ENCODE data around the gene PIEZO1. TPM values are rescaled to one million over a fixed set of nuclear protein-coding genes. Genes with fewer than 3 reads are reported as not detected.

Gene PIEZO1
- polyA plus RNA-seq, 1 experiment = 47.0 TPM

DNA sequence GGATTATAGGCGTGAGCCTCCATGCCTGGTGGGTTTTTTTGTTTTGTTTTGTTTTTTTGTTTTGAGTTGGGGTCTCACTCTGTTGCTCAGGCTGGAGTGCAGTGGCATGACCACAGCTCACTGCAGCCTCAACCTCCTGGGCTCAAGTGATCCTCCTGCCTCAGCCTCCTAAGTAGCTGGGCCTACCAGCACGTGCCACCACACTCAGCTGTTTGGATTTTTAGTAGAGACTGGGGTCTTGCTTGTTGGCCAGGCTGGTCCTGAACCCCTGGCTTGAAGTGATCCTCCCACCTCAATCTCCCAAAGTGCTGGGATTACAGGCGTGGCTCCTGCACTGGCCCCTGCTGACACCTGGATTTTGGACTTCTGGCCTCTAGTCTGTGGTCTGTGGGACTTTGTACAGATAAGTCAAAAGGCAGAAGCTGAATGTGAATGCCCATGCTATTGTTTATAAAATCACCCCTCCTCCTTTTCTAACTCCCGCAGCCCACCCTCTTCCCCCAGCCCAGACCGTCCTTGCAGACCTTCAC is 104.4 kb downstream of the PIEZO1 start:
- no peak for DNase-seq (ENCODE audit: low read depth, low spot score)
- Histone ChIP-seq H3K9me3 (ENCODE audit: control insufficient read depth, insufficient read depth, low read length) (no peaks in the 10 kb centered on the region; the same call in 1 of the 2 replicates), H3K4me3 (ENCODE audit: low read depth, low read length) (no peak overlapping the region), H3K27me3 (ENCODE audit: control insufficient read depth, insufficient read depth, low read length) (peaks cover 6% of the 10 kb centered on the region), H3K27ac (ENCODE audit: low read depth, low read length) (no peak overlapping the region)
- POLR2A ChIA-PET = interaction anchor here (0.7 kb wide), 1 partner anchor 18 kb away, joined by 10 read pairs; the partner anchor contains the start of gene MVD
- CTCF ChIA-PET = interaction anchor here (0.6 kb wide), 2 partner anchors 9 to 59 kb away, joined by 3 to 4 read pairs; no protein-coding TSS in a partner anchor
- TF ChIP-seq, protein P1, sequence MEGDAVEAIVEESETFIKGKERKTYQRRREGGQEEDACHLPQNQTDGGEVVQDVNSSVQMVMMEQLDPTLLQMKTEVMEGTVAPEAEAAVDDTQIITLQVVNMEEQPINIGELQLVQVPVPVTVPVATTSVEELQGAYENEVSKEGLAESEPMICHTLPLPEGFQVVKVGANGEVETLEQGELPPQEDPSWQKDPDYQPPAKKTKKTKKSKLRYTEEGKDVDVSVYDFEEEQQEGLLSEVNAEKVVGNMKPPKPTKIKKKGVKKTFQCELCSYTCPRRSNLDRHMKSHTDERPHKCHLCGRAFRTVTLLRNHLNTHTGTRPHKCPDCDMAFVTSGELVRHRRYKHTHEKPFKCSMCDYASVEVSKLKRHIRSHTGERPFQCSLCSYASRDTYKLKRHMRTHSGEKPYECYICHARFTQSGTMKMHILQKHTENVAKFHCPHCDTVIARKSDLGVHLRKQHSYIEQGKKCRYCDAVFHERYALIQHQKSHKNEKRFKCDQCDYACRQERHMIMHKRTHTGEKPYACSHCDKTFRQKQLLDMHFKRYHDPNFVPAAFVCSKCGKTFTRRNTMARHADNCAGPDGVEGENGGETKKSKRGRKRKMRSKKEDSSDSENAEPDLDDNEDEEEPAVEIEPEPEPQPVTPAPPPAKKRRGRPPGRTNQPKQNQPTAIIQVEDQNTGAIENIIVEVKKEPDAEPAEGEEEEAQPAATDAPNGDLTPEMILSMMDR (IDR thresholded peaks at IDR 0.05; ENCODE audit: low read depth, low read length) = no peak

- TF ChIP-seq, protein P1 (IDR thresholded peaks at IDR 0.05; ENCODE audit: low read depth, low read length) = no peak
- CTCF ChIA-PET = no interaction called here
Observed at GRCh38 chr16:88678224-88678979, 106.6 kb downstream of the PIEZO1 start.

GRCh38 chr16:88677721-88678120 is 107.3 kb downstream of the PIEZO1 start:
- no peak for DNase-seq (ENCODE audit: low read depth, low spot score)
- POLR2A ChIA-PET = no interaction called here
- Histone ChIP-seq H3K4me3 (ENCODE audit: low read depth, low read length) (no peak overlapping the region), H3K27ac (ENCODE audit: low read depth, low read length) (no peak overlapping the region), H3K9me3 (ENCODE audit: control insufficient read depth, insufficient read depth, low read length) (no peaks in the 10 kb centered on the region; the same call in 1 of the 2 replicates), H3K27me3 (ENCODE audit: control insufficient read depth, insufficient read depth, low read length) (peaks cover 6% of the 10 kb centered on the region)
- CTCF ChIA-PET = no interaction called here
- TF ChIP-seq, protein P1 (IDR thresholded peaks at IDR 0.05; ENCODE audit: low read depth, low read length) = no peak

More at GRCh38 chr16:88678224-88678979, 106.6 kb downstream of the PIEZO1 start:
- POLR2A ChIA-PET = no interaction called here
- Histone ChIP-seq H3K27ac (ENCODE audit: low read depth, low read length) (no peak overlapping the region), H3K9me3 (ENCODE audit: control insufficient read depth, insufficient read depth, low read length) (no peaks in the 10 kb centered on the region; the same call in 1 of the 2 replicates), H3K4me3 (ENCODE audit: low read depth, low read length) (no peak overlapping the region), H3K27me3 (ENCODE audit: control insufficient read depth, insufficient read depth, low read length) (peaks cover 6% of the 10 kb centered on the region)
- DNase-seq (ENCODE audit: low read depth, low spot score) = no peak

DNA sequence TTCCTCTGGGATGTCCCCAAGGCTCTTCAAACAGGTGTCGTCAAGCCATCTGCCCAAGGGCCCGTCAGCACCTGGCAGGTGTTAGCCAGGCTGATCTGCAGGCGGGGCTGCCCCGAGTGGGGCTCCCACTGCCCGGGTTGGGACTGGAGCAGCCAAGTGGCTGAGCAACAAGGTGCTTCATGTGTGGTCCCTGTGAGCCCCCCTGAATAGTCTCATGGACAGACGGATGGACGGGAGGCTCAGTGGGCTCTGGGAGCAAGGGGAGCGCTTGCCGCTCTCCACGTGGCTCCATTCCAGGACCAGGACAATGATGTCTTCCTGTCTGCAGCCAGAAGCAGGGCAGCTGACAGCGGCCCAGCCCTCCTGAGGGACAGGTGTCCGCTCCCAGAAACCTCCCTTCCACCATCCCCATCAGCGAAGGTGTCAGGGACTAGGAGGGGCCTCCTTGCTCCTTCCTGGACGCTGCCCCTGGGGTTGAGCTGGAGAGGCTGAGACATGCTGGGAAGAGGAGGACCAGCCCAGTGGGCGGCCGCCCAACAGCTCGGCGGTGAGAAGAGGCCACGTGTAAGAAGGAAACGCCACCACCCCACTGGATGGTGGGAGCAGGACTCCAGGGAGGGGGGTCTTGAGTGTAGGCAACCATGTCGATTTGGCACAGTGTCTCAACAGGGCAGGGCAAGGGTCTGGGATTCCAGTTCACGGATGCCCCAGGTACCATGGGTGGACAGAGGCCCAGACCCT is 108.3 kb downstream of the PIEZO1 start:
- POLR2A ChIA-PET = no interaction called here
- Histone ChIP-seq H3K4me3 (ENCODE audit: low read depth, low read length) (no peak overlapping the region), H3K27ac (ENCODE audit: low read depth, low read length) (no peak overlapping the region), H3K27me3 (ENCODE audit: control insufficient read depth, insufficient read depth, low read length) (peaks cover 4% of the 10 kb centered on the region), H3K9me3 (ENCODE audit: control insufficient read depth, insufficient read depth, low read length) (no peaks in the 10 kb centered on the region; the same call in 1 of the 2 replicates)
- CTCF ChIA-PET = no interaction called here
- DNase-seq (ENCODE audit: low read depth, low spot score) = no peak
- TF ChIP-seq, protein P1 (IDR thresholded peaks at IDR 0.05; ENCODE audit: low read depth, low read length) = no peak
